Immature natural killer cell (primary cell): ENCODE results near the gene FBRSL1. TPM values are rescaled to one million over a fixed set of nuclear protein-coding genes. Genes with fewer than 3 reads are reported as not detected.
"Not testable (repeated sequence)": the region's sequence is repeated elsewhere in the genome, so short reads cannot be mapped to it uniquely, and the experiment has no call there.

Source experiments
- DNase-seq, 3 donors: peaks; one replicate each; pipeline ENCODE4 v3.0.0; 2022; ENCODE audit warnings: mixed read lengths in 1 of 3
- H3K27ac Mint-ChIP-seq, 6 donors: one replicate each; pipeline ENCODE4 v1.8.0; 2020; ENCODE audit warnings: mixed read lengths in 6 of 6, mild to moderate bottlenecking in 5 of 6, inconsistent platforms in 4 of 6, moderate library complexity in 3 of 6
- H3K27me3 Mint-ChIP-seq, 3 donors: one replicate each; pipeline ENCODE4 v1.8.0; 2020 to 2021; ENCODE audit warnings: low read depth in 3 of 3, mild to moderate bottlenecking in 3 of 3, mixed read lengths in 3 of 3, moderate library complexity in 3 of 3, inconsistent platforms in 1 of 3
- H3K36me3 Mint-ChIP-seq, 3 donors: one replicate each; pipeline ENCODE4 v1.8.0; 2020; ENCODE audit warnings: mixed read lengths in 3 of 3, inconsistent platforms in 2 of 3, mild to moderate bottlenecking in 2 of 3
- H3K4me1 Mint-ChIP-seq, 2 donors: one replicate each; pipeline ENCODE4 v1.8.0; 2020; ENCODE audit warnings: inconsistent platforms in 2 of 2, mild to moderate bottlenecking in 2 of 2, mixed read lengths in 2 of 2, moderate library complexity in 1 of 2
- H3K4me3 Mint-ChIP-seq, 5 donors: one replicate each; pipeline ENCODE4 v1.8.0; 2020; ENCODE audit warnings: mild to moderate bottlenecking in 5 of 5, mixed read lengths in 5 of 5, inconsistent platforms in 3 of 5, moderate library complexity in 3 of 5
- H3K9me3 Mint-ChIP-seq, 6 donors: one replicate each; pipeline ENCODE4 v1.8.0; 2020; ENCODE audit warnings: mild to moderate bottlenecking in 6 of 6, mixed read lengths in 6 of 6, inconsistent platforms in 4 of 6, moderate library complexity in 3 of 6
- polyA plus RNA-seq, 3 donors: library from polyadenylated mRNA; unstranded; fragments of 300-500 nt; fragmentation: Illumina TruSeq; gene quantifications; one replicate each; pipeline ENCODE4 v1.2.3, GENCODE V29; 2021

FBRSL1 gene
- polyA plus RNA-seq, 3 donors from 2014 or later = 0.54 to 0.63 TPM; not detected in 1

- Mint-ChIP-seq H3K36me3 (peaks cover 0 to 4% (median 0%) of the 10 kb centered on the region in 3 donors), H3K27me3 (peaks cover 1 to 4% (median 2%) of the 10 kb centered on the region in 3 donors), H3K27ac (no peak overlapping the region), H3K9me3 (peaks cover 0 to 2% (median 0%) of the 10 kb centered on the region in 6 donors), H3K4me3 (no peak overlapping the region), H3K4me1 (peaks cover 12 to 14% of the 10 kb centered on the region in 2 donors)
- DNase-seq = no peak
Measured at GRCh38 chr12:132530447-132530846, 40.5 kb downstream of the FBRSL1 start.

GRCh38 chr12:132530851-132531250 is 40.9 kb downstream of the FBRSL1 start:
- H3K9me3 Mint-ChIP-seq = peaks cover 0 to 2% (median 0%) of the 10 kb centered on the region in 6 donors
- peaks cover 16 to 18% of the 10 kb centered on the region in 2 donors for H3K4me1 Mint-ChIP-seq
- no peak overlapping the region for H3K4me3 Mint-ChIP-seq
- peaks cover 0 to 5% (median 0%) of the 10 kb centered on the region in 3 donors for H3K36me3 Mint-ChIP-seq
- no peak overlapping the region for H3K27ac Mint-ChIP-seq
- DNase-seq = no peak
- H3K27me3 Mint-ChIP-seq = peaks cover 4 to 5% (median 4%) of the 10 kb centered on the region in 3 donors

- peak overlapping the region in 2 of 6 donors; percentile 27 to 64 for H3K27ac Mint-ChIP-seq
- not testable (repeated sequence) for H3K4me3 Mint-ChIP-seq
Measured at GRCh38 chr12:132532711-132533583, 43.0 kb downstream of the FBRSL1 start.

GRCh38 chr12:132533584-132533958 is 43.6 kb downstream of the FBRSL1 start:
- Mint-ChIP-seq H3K27me3 (peaks cover 6 to 20% (median 6%) of the 10 kb centered on the region in 3 donors), H3K9me3 (peaks cover 0 to 2% (median 0%) of the 10 kb centered on the region in 6 donors)

More at GRCh38 chr12:132532711-132533583, 43.0 kb downstream of the FBRSL1 start:
- Mint-ChIP-seq H3K27me3 (peaks cover 5 to 20% (median 6%) of the 10 kb centered on the region in 3 donors), H3K4me1 (peaks cover 37 to 38% of the 10 kb centered on the region in 2 donors)
- DNase-seq, H3K9me3 Mint-ChIP-seq, H3K36me3 Mint-ChIP-seq: not testable (repeated sequence)

GRCh38 chr12:132534076-132534475 is 44.1 kb downstream of the FBRSL1 start:
- no peak for DNase-seq
- peaks cover 6 to 20% (median 6%) of the 10 kb centered on the region in 3 donors for H3K27me3 Mint-ChIP-seq
- peaks cover 37 to 38% of the 10 kb centered on the region in 2 donors for H3K4me1 Mint-ChIP-seq
- H3K36me3 Mint-ChIP-seq = peaks cover 0 to 5% (median 0%) of the 10 kb centered on the region in 3 donors
- H3K27ac Mint-ChIP-seq = no peak overlapping the region
- H3K9me3 Mint-ChIP-seq = peaks cover 0 to 2% (median 0%) of the 10 kb centered on the region in 6 donors
- no peak overlapping the region for H3K4me3 Mint-ChIP-seq

More at GRCh38 chr12:132533584-132533958, 43.6 kb downstream of the FBRSL1 start:
- H3K4me1 Mint-ChIP-seq = peaks cover 37 to 38% of the 10 kb centered on the region in 2 donors
- H3K4me3 Mint-ChIP-seq = no peak overlapping the region
- DNase-seq = no peak
- H3K36me3 Mint-ChIP-seq = peaks cover 0 to 5% (median 0%) of the 10 kb centered on the region in 3 donors
- H3K27ac Mint-ChIP-seq = peak overlapping the region in 2 of 6 donors; percentile 27 to 64

GRCh38 chr12:132535019-132535418 is 45.1 kb downstream of the FBRSL1 start:
- peaks cover 0 to 2% (median 0%) of the 10 kb centered on the region in 6 donors for H3K9me3 Mint-ChIP-seq
- DNase-seq = no peak
- H3K27ac Mint-ChIP-seq = peak overlapping the region in 4 of 6 donors; percentile 49 to 83 (median 76)
- H3K4me3 Mint-ChIP-seq = no peak overlapping the region
- peaks cover 33 to 35% of the 10 kb centered on the region in 2 donors for H3K4me1 Mint-ChIP-seq
- H3K36me3 Mint-ChIP-seq = peaks cover 0 to 5% (median 0%) of the 10 kb centered on the region in 3 donors
- H3K27me3 Mint-ChIP-seq = peaks cover 6 to 19% (median 6%) of the 10 kb centered on the region in 3 donors

- peak overlapping the region in 4 of 5 donors; percentile 29 to 54 (median 53) for H3K4me3 Mint-ChIP-seq
- H3K36me3 Mint-ChIP-seq = peaks cover 0 to 5% (median 0%) of the 10 kb centered on the region in 3 donors
- peaks cover 0 to 2% (median 0%) of the 10 kb centered on the region in 6 donors for H3K9me3 Mint-ChIP-seq
- no peak for DNase-seq
- peaks cover 31 to 34% of the 10 kb centered on the region in 2 donors for H3K4me1 Mint-ChIP-seq
- peaks cover 5 to 19% (median 6%) of the 10 kb centered on the region in 3 donors for H3K27me3 Mint-ChIP-seq
- H3K27ac Mint-ChIP-seq = peak overlapping the region; percentile 75 to 86 (median 82)
Measured at GRCh38 chr12:132536102-132536876, 46.3 kb downstream of the FBRSL1 start.

GRCh38 chr12:132537049-132537448 is 47.1 kb downstream of the FBRSL1 start:
- peak overlapping the region in 4 of 5 donors; percentile 21 to 53 (median 53) for H3K4me3 Mint-ChIP-seq
- peaks cover 0 to 5% (median 0%) of the 10 kb centered on the region in 3 donors for H3K36me3 Mint-ChIP-seq
- peaks cover 4 to 19% (median 6%) of the 10 kb centered on the region in 3 donors for H3K27me3 Mint-ChIP-seq
- peak overlapping the region; percentile 75 to 86 (median 82) for H3K27ac Mint-ChIP-seq
- H3K9me3 Mint-ChIP-seq = peaks cover 0 to 2% (median 0%) of the 10 kb centered on the region in 6 donors
- peak; percentile 49 to 61 (median 53) for DNase-seq
- peaks cover 31 to 33% of the 10 kb centered on the region in 2 donors for H3K4me1 Mint-ChIP-seq

- Mint-ChIP-seq H3K9me3 (peaks cover 0 to 2% (median 0%) of the 10 kb centered on the region in 6 donors), H3K36me3 (peaks cover 0 to 5% (median 0%) of the 10 kb centered on the region in 3 donors), H3K4me3 (peak overlapping the region in 1 of 5 donors; percentile 42), H3K27ac (peak overlapping the region; percentile 75 to 86 (median 82)), H3K27me3 (peaks cover 4 to 19% (median 6%) of the 10 kb centered on the region in 3 donors), H3K4me1 (peaks cover 31 to 33% of the 10 kb centered on the region in 2 donors)
- no peak for DNase-seq
Measured at GRCh38 chr12:132537836-132538662, 48.1 kb downstream of the FBRSL1 start.

GRCh38 chr12:132538663-132538990 is 48.7 kb downstream of the FBRSL1 start:
- Mint-ChIP-seq H3K27me3 (peaks cover 3 to 19% (median 4%) of the 10 kb centered on the region in 3 donors), H3K4me3 (no peak overlapping the region), H3K9me3 (peaks cover 0 to 2% (median 0%) of the 10 kb centered on the region in 6 donors), H3K4me1 (peaks cover 30 to 31% of the 10 kb centered on the region in 2 donors), H3K27ac (peak overlapping the region in 1 of 6 donors; percentile 26), H3K36me3 (peaks cover 0 to 5% (median 0%) of the 10 kb centered on the region in 3 donors)
- DNase-seq = no peak

GRCh38 chr12:132539016-132539773 is 49.2 kb downstream of the FBRSL1 start:
- H3K4me1 Mint-ChIP-seq = peaks cover 30 to 31% of the 10 kb centered on the region in 2 donors
- peaks cover 4 to 19% (median 5%) of the 10 kb centered on the region in 3 donors for H3K27me3 Mint-ChIP-seq
- no peak overlapping the region for H3K27ac Mint-ChIP-seq
- DNase-seq = no peak
- peaks cover 0 to 2% (median 0%) of the 10 kb centered on the region in 6 donors for H3K9me3 Mint-ChIP-seq
- H3K36me3 Mint-ChIP-seq = peaks cover 0 to 5% (median 0%) of the 10 kb centered on the region in 3 donors
- no peak overlapping the region for H3K4me3 Mint-ChIP-seq

GRCh38 chr12:132540436-132540835 is 50.5 kb downstream of the FBRSL1 start:
- DNase-seq = no peak
- peaks cover 9 to 19% (median 10%) of the 10 kb centered on the region in 3 donors for H3K27me3 Mint-ChIP-seq
- peaks cover 0 to 4% (median under 1%) of the 10 kb centered on the region in 3 donors for H3K36me3 Mint-ChIP-seq
- H3K4me1 Mint-ChIP-seq = peaks cover 25 to 30% of the 10 kb centered on the region in 2 donors
- no peak overlapping the region for H3K4me3 Mint-ChIP-seq
- H3K9me3 Mint-ChIP-seq = no peaks in the 10 kb centered on the region
- peak overlapping the region in 1 of 6 donors; percentile 40 for H3K27ac Mint-ChIP-seq
